ES-I3 (cell line): ENCODE results near the gene GATAD2A.
"Not testable (repeated sequence)": the region's sequence is repeated elsewhere in the genome, so short reads cannot be mapped to it uniquely, and the experiment has no call there.

Source experiments
- H3K36me3 ChIP-seq: 2 replicates; pipeline ENCODE4 v1.6.1; 2013; ENCODE audit warnings: mild to moderate bottlenecking, low read length, control low read depth, moderate library complexity; ENCODE audit not compliant: insufficient read depth
- H3K4me1 ChIP-seq: 2 replicates; pipeline ENCODE4 v1.6.1; 2013; ENCODE audit warnings: mild to moderate bottlenecking, control low read depth, low read length; ENCODE audit not compliant: insufficient read depth
- H3K9ac ChIP-seq: 2 replicates; pipeline ENCODE4 v1.6.1; 2013; ENCODE audit warnings: low read depth, mild to moderate bottlenecking, low read length, moderate library complexity
- H3K9me3 ChIP-seq: 2 replicates; pipeline ENCODE4 v1.6.1; 2013; ENCODE audit warnings: mild to moderate bottlenecking, low read length, moderate library complexity; ENCODE audit not compliant: control insufficient read depth, insufficient read depth

The GATAD2A gene

DNA sequence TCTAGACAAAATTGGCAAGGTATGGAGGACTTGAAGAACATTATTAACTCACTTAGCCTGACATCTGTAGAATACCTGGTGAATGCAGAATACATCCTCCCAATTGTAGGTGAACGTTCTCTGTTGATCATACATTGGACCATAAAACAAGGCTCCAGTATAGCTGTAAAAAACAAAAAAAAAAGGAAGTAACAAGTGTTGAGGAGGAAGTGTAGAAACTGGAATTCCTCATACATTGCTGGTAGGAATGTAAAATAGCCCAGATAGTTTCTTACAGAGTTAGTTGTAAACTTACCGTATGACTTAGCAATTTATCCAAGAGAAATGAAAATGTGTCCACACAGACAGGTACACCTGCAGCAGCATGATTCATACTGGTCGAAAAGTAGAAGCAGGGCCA is 65.1 kb downstream of the GATAD2A start:
- Histone ChIP-seq H3K4me1 (peaks cover 17% of the 10 kb centered on the region), H3K9me3 (peaks cover 12% of the 10 kb centered on the region), H3K9ac (no peak overlapping the region), H3K36me3 (peaks cover 17% of the 10 kb centered on the region)

DNA sequence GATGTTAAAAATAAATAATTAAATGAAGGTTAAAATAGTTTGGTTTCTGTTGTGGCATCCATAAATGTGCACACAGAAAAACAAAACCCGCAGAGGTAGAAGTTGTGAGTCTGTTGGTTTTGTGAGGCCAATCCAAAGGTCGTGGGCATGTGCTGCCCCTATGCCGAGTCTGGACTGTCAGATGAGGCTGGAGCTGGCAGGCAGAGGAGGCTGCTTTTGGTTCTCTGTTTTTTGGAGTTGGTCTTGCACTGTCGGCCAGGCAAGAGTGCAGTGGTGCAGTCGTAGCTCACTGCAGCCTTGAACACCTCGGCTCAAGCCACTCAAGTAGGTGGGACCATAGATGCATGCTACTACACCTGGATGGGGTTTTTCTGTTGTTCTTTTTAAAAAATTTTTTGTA is 66.2 kb downstream of the GATAD2A start:
- Histone ChIP-seq H3K4me1 (peaks cover 25% of the 10 kb centered on the region), H3K9me3 (peaks cover 12% of the 10 kb centered on the region), H3K36me3 (peaks cover 8% of the 10 kb centered on the region), H3K9ac (no peak overlapping the region)

GRCh38 chr19:19472106-19472505 is 66.6 kb downstream of the GATAD2A start:
- Histone ChIP-seq H3K4me1 (peaks cover 25% of the 10 kb centered on the region), H3K9me3 (peaks cover 11% of the 10 kb centered on the region)
- not testable (repeated sequence) for H3K9ac ChIP-seq, H3K36me3 ChIP-seq

- Histone ChIP-seq H3K9ac (peak overlapping the region; percentile 11; the same call in 1 of the 2 replicates), H3K9me3 (no peaks in the 10 kb centered on the region), H3K36me3 (peaks cover 3% of the 10 kb centered on the region), H3K4me1 (peaks cover 25% of the 10 kb centered on the region)
Observed at GRCh38 chr19:19475015-19475765, 69.7 kb downstream of the GATAD2A start.

DNA sequence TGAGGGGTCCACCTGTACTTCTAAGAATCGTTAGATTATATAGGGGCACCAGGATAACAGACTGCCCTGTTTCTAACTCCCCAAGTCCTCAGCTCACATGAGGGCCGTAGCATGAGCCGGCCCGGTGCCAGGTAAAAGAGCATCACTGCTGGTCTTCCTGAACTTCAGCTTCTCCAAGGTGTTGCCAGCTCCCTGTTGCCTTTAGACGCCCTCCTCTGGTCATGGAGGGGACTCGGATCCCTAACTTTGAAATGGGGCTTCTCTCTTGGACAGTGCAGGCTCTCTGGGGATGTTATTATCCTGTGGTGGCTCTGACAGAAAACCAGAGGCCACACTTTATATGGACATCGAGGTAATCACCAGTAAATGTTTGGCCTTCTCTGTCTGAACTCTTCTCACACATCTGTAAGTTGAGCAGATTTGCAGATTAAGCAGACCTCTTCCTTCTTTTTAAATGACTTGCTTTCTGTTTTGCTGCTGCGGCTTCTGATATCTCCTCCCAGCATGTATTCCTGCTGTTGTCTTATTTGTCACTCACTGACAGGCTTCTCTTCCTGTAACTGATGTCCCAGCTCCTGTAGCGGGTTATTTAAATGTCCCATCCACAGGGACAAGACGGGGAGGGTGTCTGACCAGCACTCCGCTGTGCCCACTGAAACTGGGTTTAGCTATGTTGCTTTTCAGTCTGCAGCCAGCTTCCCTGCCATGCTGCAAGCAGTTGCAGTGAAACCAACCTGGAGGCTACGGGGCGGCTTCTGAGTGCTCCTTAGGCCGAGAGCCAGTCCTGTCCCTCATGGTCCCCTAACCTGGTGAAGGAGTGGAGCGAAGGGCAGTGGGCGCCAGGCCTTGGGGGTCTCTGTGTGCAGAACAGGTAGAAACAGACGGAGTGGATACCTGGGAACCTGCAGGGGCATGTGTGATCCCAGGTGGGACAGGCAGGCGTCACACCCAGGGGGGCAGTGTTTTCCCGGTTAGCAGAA is 70.7 kb downstream of the GATAD2A start:
- Histone ChIP-seq H3K4me1 (peaks cover 25% of the 10 kb centered on the region), H3K9me3 (no peaks in the 10 kb centered on the region), H3K9ac (no peak overlapping the region; the same call in 1 of the 2 replicates), H3K36me3 (peaks cover 3% of the 10 kb centered on the region)

DNA sequence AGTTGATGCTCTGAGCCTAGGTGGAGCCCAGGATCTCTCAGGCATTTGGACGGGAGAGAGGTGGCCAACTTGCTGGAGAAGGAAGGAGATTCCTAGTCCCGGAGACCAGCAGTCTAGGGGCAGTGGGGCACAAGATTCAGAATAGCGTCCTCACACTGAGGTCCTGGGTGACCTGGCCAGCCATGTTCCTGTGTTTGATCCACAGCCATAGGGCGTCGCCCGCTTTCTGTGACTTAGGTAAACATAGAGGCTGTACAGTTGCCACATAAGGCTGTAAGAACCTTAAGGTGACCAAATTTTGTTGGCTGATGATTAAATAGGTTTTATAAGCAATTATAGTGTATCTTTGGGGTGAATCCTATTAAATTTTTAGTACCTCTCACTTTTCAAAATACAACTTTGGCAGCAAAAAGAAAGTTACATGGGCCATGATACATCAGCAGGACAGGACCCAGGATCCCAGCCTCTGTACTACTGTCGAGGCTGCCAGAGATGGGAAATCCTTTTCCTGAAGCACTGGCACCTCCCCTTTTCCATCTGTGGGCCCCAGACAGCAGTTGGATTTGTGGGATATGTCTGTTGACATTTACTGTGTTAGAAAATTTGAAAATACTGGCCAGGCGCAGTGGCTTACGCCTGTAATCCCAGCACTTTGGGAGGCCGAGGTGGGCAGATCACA is 72.4 kb downstream of the GATAD2A start:
- Histone ChIP-seq H3K9me3 (no peaks in the 10 kb centered on the region), H3K36me3 (peaks cover 3% of the 10 kb centered on the region; the same call in 1 of the 2 replicates), H3K9ac (no peak overlapping the region), H3K4me1 (peaks cover 25% of the 10 kb centered on the region)

GRCh38 chr19:19480688-19481087 is 75.2 kb downstream of the GATAD2A start:
- Histone ChIP-seq H3K4me1 (peaks cover 18% of the 10 kb centered on the region), H3K9me3 (no peaks in the 10 kb centered on the region), H3K36me3 (peaks cover 3% of the 10 kb centered on the region; the same call in 1 of the 2 replicates), H3K9ac (no peak overlapping the region)

- H3K36me3 ChIP-seq = peaks cover 3% of the 10 kb centered on the region; the same call in 1 of the 2 replicates
- H3K4me1 ChIP-seq = peaks cover 19% of the 10 kb centered on the region
- no peaks in the 10 kb centered on the region for H3K9me3 ChIP-seq
- H3K9ac ChIP-seq = no peak overlapping the region
Observed at GRCh38 chr19:19482809-19483596, 77.5 kb downstream of the GATAD2A start.

DNA sequence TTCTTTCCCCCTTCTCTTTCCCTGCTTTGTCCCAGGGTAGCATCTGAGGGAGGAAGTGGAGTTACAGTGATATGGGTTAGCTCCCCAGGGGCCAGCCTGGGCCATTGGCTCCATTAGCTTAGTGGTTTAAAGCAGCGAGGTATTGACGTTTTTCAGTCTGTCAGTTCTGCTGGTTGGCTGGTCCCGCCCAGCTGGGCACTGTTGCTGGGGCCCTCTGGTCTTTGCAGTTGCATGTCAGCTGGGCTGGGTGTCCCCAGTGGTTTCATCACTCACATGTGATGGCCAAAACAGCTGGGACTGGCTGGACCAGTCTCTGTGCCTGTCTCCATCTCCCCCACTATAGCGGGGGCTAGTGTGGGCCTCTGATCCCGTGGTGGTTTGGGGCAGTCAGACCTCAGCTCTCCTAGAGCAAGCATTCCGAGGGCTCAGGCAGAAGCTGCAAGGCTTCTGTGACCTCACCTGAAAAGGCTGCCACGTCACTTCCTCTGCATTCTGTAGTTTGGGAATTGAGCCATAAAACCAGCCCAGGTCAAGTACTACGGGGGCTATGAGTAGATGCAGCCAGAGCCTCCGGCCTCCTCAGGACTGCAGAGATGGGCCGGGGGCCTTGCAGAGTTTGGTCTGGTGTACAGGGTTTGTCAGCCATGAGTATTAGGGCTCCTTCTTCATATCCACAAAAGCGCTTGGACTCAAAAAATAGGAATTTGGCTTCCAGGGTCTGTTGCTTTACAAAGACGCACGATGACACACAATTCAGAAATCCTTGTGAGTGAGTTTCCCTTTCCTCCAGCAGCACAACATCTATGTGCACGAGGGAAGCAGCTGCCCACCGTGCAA is 79.9 kb downstream of the GATAD2A start:
- no peaks in the 10 kb centered on the region for H3K36me3 ChIP-seq
- H3K9ac ChIP-seq = no peak overlapping the region
- H3K9me3 ChIP-seq = no peaks in the 10 kb centered on the region
- peaks cover 39% of the 10 kb centered on the region for H3K4me1 ChIP-seq

DNA sequence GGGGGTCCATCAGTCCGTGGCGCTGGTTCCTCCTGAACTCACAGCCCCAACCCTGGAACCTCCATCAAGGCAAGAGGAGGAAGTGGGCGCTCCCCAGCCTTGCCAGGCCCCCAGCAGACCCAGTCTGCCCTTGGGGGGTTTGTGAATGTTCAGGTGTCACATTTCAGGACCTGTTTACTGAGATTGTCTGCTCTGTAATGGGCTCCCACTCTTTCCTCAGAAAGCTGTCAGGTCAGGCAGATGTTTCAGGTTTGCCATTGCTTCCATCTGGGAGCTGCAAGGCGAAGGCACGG is 80.5 kb downstream of the GATAD2A start:
- no peaks in the 10 kb centered on the region; the same call in 1 of the 2 replicates for H3K36me3 ChIP-seq
- H3K9ac ChIP-seq = no peak overlapping the region
- H3K9me3 ChIP-seq = no peaks in the 10 kb centered on the region
- peaks cover 39% of the 10 kb centered on the region for H3K4me1 ChIP-seq

DNA sequence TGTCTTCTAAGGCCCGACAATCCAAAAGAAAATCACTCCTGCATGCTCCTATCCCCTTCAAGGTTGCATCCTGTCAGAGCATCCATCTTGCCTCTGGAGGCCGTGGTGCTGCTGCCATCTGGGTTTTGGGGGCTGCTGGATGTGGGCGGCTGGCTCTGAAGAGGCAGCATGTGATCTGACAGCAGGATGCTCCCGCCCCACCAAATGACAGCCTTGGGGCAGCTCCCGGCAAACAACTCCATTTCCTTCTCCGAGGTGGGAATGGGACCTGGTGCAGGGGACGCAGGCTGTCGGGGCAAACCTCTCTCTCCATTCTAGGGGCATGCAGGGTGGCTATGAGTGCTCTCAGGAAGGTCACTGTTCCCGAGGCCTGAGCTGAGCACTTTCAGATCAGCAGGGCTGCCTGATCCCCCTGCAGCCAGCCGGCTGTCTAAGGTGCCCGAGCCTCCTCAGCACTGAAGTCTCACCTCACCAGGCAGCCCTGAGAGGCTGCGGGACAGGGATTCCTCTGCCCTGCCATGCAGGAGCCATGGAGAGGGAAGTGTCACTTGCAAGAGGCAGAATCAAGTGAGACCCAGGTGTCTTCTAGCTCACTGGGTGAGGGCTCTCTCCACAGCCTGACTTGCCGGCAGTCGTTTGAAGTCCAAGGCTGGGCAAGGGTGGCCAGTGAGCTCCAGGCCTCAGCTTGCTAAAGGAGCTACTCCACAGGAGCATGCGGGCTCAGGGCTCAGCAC is 81.0 kb downstream of the GATAD2A start:
- H3K9me3 ChIP-seq = no peaks in the 10 kb centered on the region
- H3K9ac ChIP-seq = no peak overlapping the region
- H3K4me1 ChIP-seq = peaks cover 39% of the 10 kb centered on the region
- no peaks in the 10 kb centered on the region; the same call in 1 of the 2 replicates for H3K36me3 ChIP-seq

DNA sequence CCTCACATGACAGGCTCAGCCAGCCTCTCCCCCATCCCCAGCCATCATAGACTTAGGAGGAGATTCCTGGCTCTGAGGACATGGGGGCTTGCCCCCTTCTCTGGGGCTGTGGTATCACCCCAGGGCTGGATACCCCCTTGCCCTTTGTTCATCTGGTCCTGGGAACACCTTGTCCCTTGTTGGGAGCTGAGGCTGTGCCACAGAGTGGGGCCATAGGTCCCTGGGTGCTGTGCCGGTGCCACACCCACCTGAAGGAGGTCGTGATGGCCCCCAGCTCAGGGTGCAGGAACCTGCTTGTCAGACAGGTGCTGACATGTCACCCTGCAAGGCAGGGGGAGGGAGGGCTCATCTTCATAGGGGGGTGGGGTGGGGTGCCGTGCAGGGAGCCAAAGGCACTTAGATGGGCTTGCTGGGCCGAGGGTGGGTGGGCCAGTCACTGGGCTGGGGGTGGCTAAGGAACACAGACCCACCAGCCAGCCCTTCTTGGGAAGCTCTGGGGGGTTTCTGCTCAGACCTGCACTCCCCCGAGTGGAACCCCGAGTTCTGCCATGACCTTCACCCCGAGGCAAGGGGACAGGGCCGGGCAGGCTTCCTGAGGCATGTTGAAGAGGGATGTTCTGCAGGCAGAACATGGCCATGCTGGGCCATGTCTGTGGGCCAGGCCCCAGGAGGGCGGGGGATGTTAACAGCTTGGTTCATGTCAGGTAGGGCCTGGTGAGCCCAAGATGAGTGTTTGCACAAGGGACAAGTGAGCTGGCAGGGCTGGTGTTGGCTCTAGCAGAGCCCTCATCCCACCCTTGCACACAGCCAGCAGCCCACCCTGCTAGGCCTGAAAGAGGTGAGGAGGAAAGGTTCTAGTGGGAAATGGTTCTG is 81.8 kb downstream of the GATAD2A start:
- Histone ChIP-seq H3K4me1 (peaks cover 39% of the 10 kb centered on the region), H3K9me3 (no peaks in the 10 kb centered on the region), H3K9ac (no peak overlapping the region), H3K36me3 (peaks cover 2% of the 10 kb centered on the region; the same call in 1 of the 2 replicates)
